HEK293 (cell line): ENCODE data around the gene SYAP1.

Experiments used
- FEZF1 ChIP-seq: fragments of 450-650 bp; formaldehyde crosslinking; IDR thresholded peaks from 2 replicates; pipeline ENCODE4 v1.5.1; 2016; ENCODE audit warnings: missing biosample characterization, missing genetic modification characterization
- GFI1B ChIP-seq: fragments of 450-650 bp; formaldehyde crosslinking; IDR thresholded peaks from 2 replicates; pipeline ENCODE4 v1.5.1; 2016; ENCODE audit warnings: missing biosample characterization, missing genetic modification characterization
- PRDM1 ChIP-seq: fragments of 450-650 bp; formaldehyde crosslinking; IDR thresholded peaks from 2 replicates; pipeline ENCODE4; 2016; ENCODE audit warnings: missing biosample characterization, missing genetic modification characterization
- PRDM6 ChIP-seq: fragments of 450-650 bp; formaldehyde crosslinking; IDR thresholded peaks from 2 replicates; pipeline ENCODE4 v1.5.1; 2017; ENCODE audit warnings: missing biosample characterization, missing genetic modification characterization
- REST ChIP-seq: fragments of 450-650 bp; formaldehyde crosslinking; IDR thresholded peaks from 2 replicates; pipeline ENCODE4 v1.5.1; 2016; ENCODE audit warnings: missing biosample characterization, missing genetic modification characterization
- SALL2 ChIP-seq: fragments of 450-650 bp; formaldehyde crosslinking; IDR thresholded peaks from 2 replicates; pipeline ENCODE4 v1.5.0; 2017; ENCODE audit warnings: missing biosample characterization, mild to moderate bottlenecking, missing genetic modification characterization, borderline replicate concordance
- SP3 ChIP-seq: fragments of 450-650 bp; formaldehyde crosslinking; IDR thresholded peaks from 2 replicates; pipeline ENCODE4 v1.5.1; 2016; ENCODE audit warnings: missing biosample characterization, missing genetic modification characterization
- SP7 ChIP-seq: fragments of 450-650 bp; formaldehyde crosslinking; IDR thresholded peaks from 2 replicates; pipeline ENCODE4 v1.5.1; 2016; ENCODE audit warnings: missing biosample characterization, missing genetic modification characterization
- YY1 ChIP-seq: fragments of 450-650 bp; formaldehyde crosslinking; IDR thresholded peaks from 2 replicates; pipeline ENCODE4 v1.5.1; 2018; ENCODE audit warnings: missing biosample characterization, missing genetic modification characterization
- ZBTB26 ChIP-seq: fragments of 450-650 bp; formaldehyde crosslinking; optimal IDR thresholded peaks from 2 replicates; pipeline ENCODE3; 2016; ENCODE audit warnings: missing biosample characterization, mild to moderate bottlenecking, missing genetic modification characterization
- ZBTB48 ChIP-seq: fragments of 450-650 bp; formaldehyde crosslinking; IDR thresholded peaks from 2 replicates; pipeline ENCODE4 v1.5.1; 2016; ENCODE audit warnings: missing biosample characterization, missing genetic modification characterization
- ZBTB49 ChIP-seq: fragments of 450-650 bp; formaldehyde crosslinking; IDR thresholded peaks from 2 replicates; pipeline ENCODE4 v1.5.1; 2016; ENCODE audit warnings: missing biosample characterization, missing genetic modification characterization, low read depth
- ZBTB8A ChIP-seq: fragments of 450-650 bp; formaldehyde crosslinking; IDR thresholded peaks from 2 replicates; pipeline ENCODE4 v1.5.1; 2016; ENCODE audit warnings: missing biosample characterization, missing genetic modification characterization
- ZFP3 ChIP-seq: fragments of 450-650 bp; formaldehyde crosslinking; IDR thresholded peaks from 2 replicates; pipeline ENCODE4 v1.5.1; 2016; ENCODE audit warnings: low read depth, missing biosample characterization, missing genetic modification characterization
- ZFP69B ChIP-seq: fragments of 450-650 bp; formaldehyde crosslinking; IDR thresholded peaks from 2 replicates; pipeline ENCODE4 v1.5.1; 2016; ENCODE audit warnings: missing biosample characterization, missing genetic modification characterization
- ZIC2 ChIP-seq: fragments of 450-650 bp; formaldehyde crosslinking; IDR thresholded peaks from 2 replicates; pipeline ENCODE4 v1.5.1; 2016; ENCODE audit warnings: missing biosample characterization, missing genetic modification characterization
- ZNF18 ChIP-seq: fragments of 450-650 bp; formaldehyde crosslinking; IDR thresholded peaks from 2 replicates; pipeline ENCODE4 v1.5.1; 2016; ENCODE audit warnings: missing biosample characterization, missing genetic modification characterization
- ZNF423 ChIP-seq: fragments of 450-650 bp; formaldehyde crosslinking; IDR thresholded peaks from 2 replicates; pipeline ENCODE4 v1.5.1; 2016; ENCODE audit warnings: missing biosample characterization, missing genetic modification characterization
- ZNF449 ChIP-seq: fragments of 450-650 bp; formaldehyde crosslinking; IDR thresholded peaks from 2 replicates; pipeline ENCODE4 v1.5.1; 2017; ENCODE audit warnings: missing biosample characterization, mild to moderate bottlenecking, missing genetic modification characterization, moderate library complexity
- ZNF610 ChIP-seq: fragments of 450-650 bp; formaldehyde crosslinking; IDR thresholded peaks from 2 replicates; pipeline ENCODE4 v1.5.1; 2016; ENCODE audit warnings: missing biosample characterization, missing genetic modification characterization, borderline replicate concordance
- ZNF664 ChIP-seq: fragments of 450-650 bp; formaldehyde crosslinking; IDR thresholded peaks from 2 replicates; pipeline ENCODE4 v1.5.1; 2016; ENCODE audit warnings: missing biosample characterization, missing genetic modification characterization
- ZNF692 ChIP-seq: fragments of 450-650 bp; formaldehyde crosslinking; IDR thresholded peaks from 2 replicates; pipeline ENCODE4 v1.5.1; 2016; ENCODE audit warnings: missing biosample characterization, missing genetic modification characterization
- ZSCAN4 ChIP-seq: fragments of 450-650 bp; formaldehyde crosslinking; IDR thresholded peaks from 2 replicates; pipeline ENCODE4 v1.5.1; 2017; ENCODE audit warnings: missing biosample characterization, missing genetic modification characterization

The SYAP1 gene

GRCh38 chrX:16771483-16772398 lies 52.3 kb downstream of the SYAP1 start (continued):
- TF ChIP-seq ZNF664 (tag by site-specific recombination) = peak; percentile 89
- TF ChIP-seq ZBTB49 (tag by site-specific recombination) = peak; percentile 14; the same call in 1 of the 2 replicates
- TF ChIP-seq YY1 = peak; percentile 43
- no peak for TF ChIP-seq ZFP3 (tag by site-specific recombination)
- no peak for TF ChIP-seq SALL2 (tag by site-specific recombination)
- no peak for TF ChIP-seq ZSCAN4 (tag by site-specific recombination)
- no peak for TF ChIP-seq ZFP69B (tag by site-specific recombination)
- peak; percentile 11; the same call in 1 of the 2 replicates for TF ChIP-seq GFI1B
- TF ChIP-seq PRDM1 = no peak
- TF ChIP-seq ZNF610 (tag by site-specific recombination) = peak; percentile 67; the same call in 1 of the 2 replicates
- TF ChIP-seq ZNF692 (tag by site-specific recombination) = peak; percentile 40; the same call in 1 of the 2 replicates
- peak; percentile 48; the same call in 1 of the 2 replicates for TF ChIP-seq ZIC2 (tag by site-specific recombination)
- no peak for TF ChIP-seq ZNF423 (tag by site-specific recombination)
- TF ChIP-seq SP3 (tag by site-specific recombination) = peak; percentile 20; the same call in 1 of the 2 replicates
- TF ChIP-seq ZBTB8A (tag by site-specific recombination) = peak; percentile 57; the same call in 1 of the 2 replicates
- no peak for TF ChIP-seq ZBTB26
- TF ChIP-seq ZNF449 (tag by site-specific recombination) = no peak
- peak; percentile 60; the same call in 1 of the 2 replicates for TF ChIP-seq FEZF1 (tag by site-specific recombination)
- TF ChIP-seq REST (tag by site-specific recombination) = peak; percentile 22; the same call in 1 of the 2 replicates
- TF ChIP-seq ZNF18 = peak; percentile 64; the same call in 1 of the 2 replicates
- peak; percentile 76 for TF ChIP-seq SP7 (tag by site-specific recombination)
- TF ChIP-seq PRDM6 (tag by site-specific recombination) = peak; percentile 98
- TF ChIP-seq ZBTB48 = no peak
